Retinal pigment epithelial cell (primary cell): ENCODE measurements around the gene RSAD2.

Source experiments
- DNase-seq: peaks from one replicate; pipeline ENCODE4 v3.0.0-alpha.2; 2010; ENCODE audit warnings: low read depth
- H3K4me3 ChIP-seq: 2 replicates; pipeline ENCODE4 v1.5.1; 2011; ENCODE audit warnings: mild to moderate bottlenecking, low read length, control low read depth, moderate library complexity
- TF ChIP-seq, protein P1 (sequence below): conservative IDR thresholded peaks from 2 replicates; pipeline ENCODE4 v1.5.1; 2011; ENCODE audit warnings: low read depth, low read length, control low read depth, inconsistent platforms

RSAD2 gene

GRCh38 chr2:6924101-6924923, 46.7 kb downstream of the RSAD2 start:
- TF ChIP-seq, protein P1, sequence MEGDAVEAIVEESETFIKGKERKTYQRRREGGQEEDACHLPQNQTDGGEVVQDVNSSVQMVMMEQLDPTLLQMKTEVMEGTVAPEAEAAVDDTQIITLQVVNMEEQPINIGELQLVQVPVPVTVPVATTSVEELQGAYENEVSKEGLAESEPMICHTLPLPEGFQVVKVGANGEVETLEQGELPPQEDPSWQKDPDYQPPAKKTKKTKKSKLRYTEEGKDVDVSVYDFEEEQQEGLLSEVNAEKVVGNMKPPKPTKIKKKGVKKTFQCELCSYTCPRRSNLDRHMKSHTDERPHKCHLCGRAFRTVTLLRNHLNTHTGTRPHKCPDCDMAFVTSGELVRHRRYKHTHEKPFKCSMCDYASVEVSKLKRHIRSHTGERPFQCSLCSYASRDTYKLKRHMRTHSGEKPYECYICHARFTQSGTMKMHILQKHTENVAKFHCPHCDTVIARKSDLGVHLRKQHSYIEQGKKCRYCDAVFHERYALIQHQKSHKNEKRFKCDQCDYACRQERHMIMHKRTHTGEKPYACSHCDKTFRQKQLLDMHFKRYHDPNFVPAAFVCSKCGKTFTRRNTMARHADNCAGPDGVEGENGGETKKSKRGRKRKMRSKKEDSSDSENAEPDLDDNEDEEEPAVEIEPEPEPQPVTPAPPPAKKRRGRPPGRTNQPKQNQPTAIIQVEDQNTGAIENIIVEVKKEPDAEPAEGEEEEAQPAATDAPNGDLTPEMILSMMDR = no peak
- DNase-seq = no peak
- no peak overlapping the region for H3K4me3 ChIP-seq

DNA sequence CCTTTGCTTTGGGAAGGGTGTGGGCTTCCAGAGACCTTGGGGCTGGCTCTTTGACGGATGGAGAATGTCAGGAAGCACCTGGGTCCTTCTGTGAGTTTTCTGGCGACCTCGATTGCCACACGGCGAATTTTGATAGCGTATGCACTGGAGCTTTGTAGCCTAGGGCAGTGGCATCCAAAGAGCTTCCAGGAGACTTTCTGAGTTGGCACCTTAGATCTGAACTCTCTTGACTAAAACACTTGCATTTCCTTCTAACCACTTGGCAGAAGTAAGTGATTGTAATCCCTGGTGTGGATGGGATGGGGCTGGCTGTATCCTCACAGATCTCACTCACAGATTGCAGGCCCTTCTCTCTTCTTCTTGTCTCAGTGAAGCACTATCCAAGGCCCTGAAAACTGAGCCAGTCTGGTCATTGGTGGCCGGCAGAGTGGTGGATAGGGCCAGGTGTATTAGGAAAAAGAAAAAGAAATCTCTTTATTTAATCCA, 47.4 kb downstream of the RSAD2 start:
- no peak overlapping the region for H3K4me3 ChIP-seq
- DNase-seq = no peak
- TF ChIP-seq, protein P1 = no peak

GRCh38 chr2:6926071-6926732, 48.6 kb downstream of the RSAD2 start:
- TF ChIP-seq, protein P1 = no peak
- no peak overlapping the region for H3K4me3 ChIP-seq
- DNase-seq = no peak

GRCh38 chr2:6927186-6927585, 49.6 kb downstream of the RSAD2 start:
- TF ChIP-seq, protein P1 = no peak
- DNase-seq = no peak
- H3K4me3 ChIP-seq = no peak overlapping the region

DNA sequence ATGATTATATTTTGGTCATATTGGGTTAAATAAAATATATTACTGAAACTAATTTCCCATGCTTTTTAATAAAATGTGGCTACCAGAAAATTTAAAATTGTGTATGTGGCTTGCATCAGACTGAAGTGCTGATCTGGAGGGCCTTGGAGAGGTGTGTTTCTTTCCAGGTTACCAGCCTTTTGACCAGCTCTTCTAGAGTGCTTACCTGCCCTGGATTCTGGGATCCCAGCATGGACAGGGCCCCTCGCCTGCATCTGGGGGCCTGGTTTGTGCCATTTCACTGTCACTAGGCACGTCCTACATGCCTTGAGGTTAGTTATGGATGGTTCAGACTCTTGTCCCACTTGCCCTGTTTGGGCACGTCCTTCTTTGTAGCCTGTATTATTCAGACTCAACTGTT, 50.2 kb downstream of the RSAD2 start:
- H3K4me3 ChIP-seq = no peak overlapping the region
- TF ChIP-seq, protein P1 = no peak
- DNase-seq = no peak

DNA sequence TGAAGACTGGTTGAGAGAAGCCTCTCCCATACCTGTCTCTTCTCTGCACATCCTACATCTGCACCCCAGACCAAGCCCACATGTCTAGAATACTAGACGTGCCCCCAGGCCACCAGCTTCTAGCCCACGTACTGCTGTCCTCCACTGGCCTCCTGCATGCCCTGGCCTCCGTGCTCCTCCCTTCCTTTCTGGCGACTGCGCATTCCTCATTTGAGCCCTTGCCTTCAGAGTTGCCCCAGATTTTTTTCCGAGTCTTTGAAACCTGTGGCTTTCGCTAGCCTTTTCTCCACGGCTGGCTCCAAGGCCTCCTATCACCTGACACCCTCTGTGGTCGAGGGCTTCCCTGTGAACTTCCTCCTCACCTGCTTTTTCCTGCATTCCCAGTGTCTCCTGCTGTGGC, 50.9 kb downstream of the RSAD2 start:
- TF ChIP-seq, protein P1 = no peak
- H3K4me3 ChIP-seq = no peak overlapping the region
- DNase-seq = no peak
